DMS153 treated with DMSO at 0.1 percent for 48 hours (cell line): ENCODE measurements around the gene CD274.
"Not testable (repeated sequence)": the region's sequence is repeated elsewhere in the genome, so short reads cannot be mapped to it uniquely, and the experiment has no call there.

Source experiments
- DNase-seq: peaks from one replicate; lab custom pipeline; 2025; ENCODE audit not compliant: unreplicated experiment; lab: John Stamatoyannopoulos, UW

Gene CD274

DNA sequence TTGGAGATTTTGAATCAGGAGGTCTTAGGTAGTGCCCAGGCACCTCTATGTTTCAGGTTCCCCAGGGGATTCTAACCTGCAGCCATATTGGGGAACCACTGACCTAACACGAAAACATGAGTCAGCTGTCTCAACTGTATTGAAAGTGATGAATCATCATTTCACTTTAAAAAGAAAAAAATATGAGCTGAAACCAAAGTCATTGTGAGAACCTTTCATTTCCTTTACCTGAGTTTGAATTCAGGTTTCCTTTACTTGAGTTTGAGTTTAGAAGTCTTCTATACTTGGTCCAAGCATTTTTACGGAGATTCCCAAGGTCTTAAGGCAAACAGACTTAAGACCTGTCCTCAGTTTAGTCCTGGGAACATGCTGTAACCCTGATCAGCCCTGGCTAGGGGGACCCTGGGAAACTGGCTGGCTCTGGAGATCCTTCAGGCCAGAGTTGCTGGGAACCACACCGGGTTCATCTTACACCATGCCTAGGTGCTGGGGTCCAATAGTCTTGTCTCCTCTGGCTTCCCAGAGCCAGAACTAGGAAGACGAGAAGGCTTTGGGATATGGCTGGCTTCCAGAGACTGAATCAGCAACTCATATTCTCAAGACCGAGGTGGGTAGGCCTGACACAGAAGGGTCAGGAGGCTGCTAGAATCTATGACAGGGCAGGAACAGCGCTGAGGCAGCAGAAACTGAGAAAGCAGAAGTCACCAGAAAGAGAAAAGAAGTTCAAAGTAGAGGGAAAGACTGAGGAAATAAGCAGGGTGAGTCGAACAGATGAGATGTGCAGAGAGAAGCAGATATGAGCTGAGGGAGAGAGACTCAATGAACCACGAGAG lies 43.6 kb downstream of the CD274 start:
- DNase-seq = no peak

- DNase-seq = not testable (repeated sequence)
Measured at GRCh38 chr9:5494765-5495164, 44.4 kb downstream of the CD274 start.

DNA sequence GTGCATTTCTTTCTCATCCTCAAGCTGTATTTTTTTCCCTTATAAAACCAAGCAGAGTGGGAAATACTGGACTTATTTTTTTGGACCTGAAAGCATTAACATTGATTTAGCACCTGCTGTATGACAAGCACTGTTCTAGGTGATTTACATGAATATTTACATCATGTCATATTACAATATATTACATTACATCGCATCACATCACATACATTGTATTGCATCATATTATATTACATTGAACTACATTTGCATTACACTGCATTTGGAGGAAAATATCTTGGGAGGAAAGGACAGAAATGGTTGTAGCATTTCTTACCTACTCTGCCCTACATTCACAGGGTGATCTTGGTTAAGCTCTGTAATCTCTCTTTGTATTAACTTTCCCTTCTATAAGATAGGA lies 48.8 kb downstream of the CD274 start:
- no peak for DNase-seq

GRCh38 chr9:5499889-5500398 lies 49.6 kb downstream of the CD274 start:
- peak; percentile 18 for DNase-seq

GRCh38 chr9:5500441-5501235 lies 50.3 kb downstream of the CD274 start:
- peak; percentile 4 for DNase-seq

- DNase-seq = no peak
Measured at GRCh38 chr9:5502553-5502952, 52.2 kb downstream of the CD274 start.

GRCh38 chr9:5509573-5509972 lies 59.2 kb downstream of the CD274 start:
- DNase-seq = no peak

GRCh38 chr9:5510360-5510931 lies 60.1 kb downstream of the CD274 start, which contains the start of gene PDCD1LG2:
Gene PDCD1LG2, plus strand, starts transcription at chr9:5510531. Its CDS starts 12,016 bp downstream, at chr9:5522547.
- no peak for DNase-seq

- DNase-seq = no peak
Measured at GRCh38 chr9:5510989-5511388, 60.6 kb downstream of the CD274 start.

- DNase-seq = no peak
Measured at GRCh38 chr9:5511476-5511875, 61.1 kb downstream of the CD274 start.

DNA sequence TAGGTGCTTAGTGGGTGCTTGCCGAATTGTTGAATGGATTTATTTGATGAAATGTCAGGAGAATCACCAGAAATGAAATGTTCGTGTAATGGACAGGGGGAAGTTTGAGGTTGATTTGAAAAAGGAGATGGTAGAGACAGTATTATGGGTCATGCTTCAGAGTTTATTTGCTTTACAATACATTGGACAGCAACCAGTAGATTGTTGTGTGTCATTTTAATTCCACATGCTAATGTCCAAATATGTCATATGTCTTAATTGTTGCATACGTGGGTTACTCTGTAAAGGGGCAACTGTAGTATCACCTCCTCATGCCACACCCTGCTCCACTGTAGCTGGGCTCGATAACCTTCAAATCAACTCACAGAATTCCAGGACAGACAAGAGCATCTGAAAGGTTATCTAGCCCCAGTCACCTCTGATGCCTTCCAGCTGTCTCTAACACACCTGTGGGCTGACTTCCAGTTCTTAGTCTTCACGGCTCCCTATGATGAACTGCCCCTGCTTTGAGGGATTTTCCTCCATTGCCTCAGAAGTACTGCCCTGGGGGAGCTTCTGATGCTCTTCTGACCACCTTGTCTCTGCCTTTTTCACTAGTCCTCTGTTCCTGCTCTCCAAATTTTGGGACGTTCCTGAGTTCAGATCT lies 61.7 kb downstream of the CD274 start:
- DNase-seq = no peak

- no peak for DNase-seq
Measured at GRCh38 chr9:5512658-5513452, 62.5 kb downstream of the CD274 start.

DNA sequence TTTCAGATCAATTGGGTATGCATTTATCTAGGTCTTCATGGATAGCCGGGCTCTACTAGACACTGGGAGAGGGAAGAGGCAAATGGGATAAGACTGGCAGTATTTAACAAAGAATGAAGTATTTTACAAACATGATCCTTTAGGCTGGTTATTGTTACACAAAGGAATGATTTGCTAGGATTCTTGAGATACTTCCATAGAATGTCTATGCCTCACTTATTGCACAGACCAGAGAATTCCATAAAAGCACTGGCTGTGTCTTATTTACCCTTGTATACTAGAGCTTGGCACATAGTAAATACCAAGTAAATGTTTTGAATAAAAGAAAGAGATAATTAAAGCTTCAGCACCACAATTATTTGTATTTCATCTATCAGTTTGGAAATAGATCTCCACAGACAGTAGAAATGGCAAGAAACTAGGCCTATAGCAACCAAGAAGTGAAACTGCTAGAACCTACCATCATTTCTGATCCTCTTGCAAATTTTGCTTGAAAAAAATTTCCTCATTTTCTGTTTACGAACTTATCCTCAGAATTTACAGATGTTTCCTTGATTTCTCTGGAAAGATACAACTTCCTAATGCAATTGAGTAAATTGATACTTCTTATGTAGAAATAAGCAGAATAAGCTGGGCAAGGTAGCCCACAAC lies 63.7 kb downstream of the CD274 start:
- no peak for DNase-seq

- DNase-seq = no peak
Measured at GRCh38 chr9:5514617-5515260, 64.4 kb downstream of the CD274 start.

DNA sequence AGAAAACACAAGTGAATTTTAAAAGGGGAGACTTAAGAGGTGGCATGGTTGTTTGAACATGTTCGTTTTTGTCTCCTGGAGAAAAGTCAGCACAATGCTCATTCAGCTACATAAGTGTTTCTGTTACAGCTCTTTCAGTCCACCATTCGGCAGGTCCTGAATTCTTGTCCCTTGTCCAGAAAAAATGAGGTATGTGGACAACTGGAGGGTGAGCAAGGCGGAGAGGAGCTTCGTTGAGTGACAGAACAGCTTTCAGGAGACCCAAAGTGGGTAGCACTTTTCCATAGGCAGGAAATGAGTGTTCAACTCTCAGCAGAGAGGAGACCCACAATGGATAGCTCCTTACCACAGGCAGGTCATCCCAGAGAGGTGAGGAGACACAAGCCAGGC lies 64.9 kb downstream of the CD274 start:
- DNase-seq = no peak

- no peak for DNase-seq
Measured at GRCh38 chr9:5516453-5517220, 66.3 kb downstream of the CD274 start.

GRCh38 chr9:5518171-5518936 lies 68.0 kb downstream of the CD274 start:
- no peak for DNase-seq

- DNase-seq = no peak
Measured at GRCh38 chr9:5518937-5519319, 68.6 kb downstream of the CD274 start.
